ENCODE results near the gene IL20RB.

The IL20RB gene

DNA sequence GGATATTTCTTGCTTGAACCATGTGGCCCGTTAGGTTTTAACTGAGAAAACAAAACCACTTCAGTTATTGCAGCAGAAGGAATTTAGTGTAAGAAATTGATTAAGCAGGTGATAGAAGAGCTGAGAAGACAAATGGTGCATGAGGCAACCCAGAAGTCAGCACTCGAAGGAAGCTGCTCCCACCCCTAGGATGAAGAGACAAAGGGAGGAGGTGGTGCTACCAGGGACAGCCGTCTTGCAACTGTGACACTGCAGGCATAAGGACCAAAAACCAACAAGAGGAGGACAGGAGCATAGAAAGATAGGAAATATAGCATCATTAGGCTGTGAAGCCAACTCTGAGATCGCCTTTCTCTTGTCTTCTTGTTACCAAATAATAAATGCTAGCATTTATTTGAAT, 89.0 kb downstream of the IL20RB start:
- DNase-seq = no peak

DNA sequence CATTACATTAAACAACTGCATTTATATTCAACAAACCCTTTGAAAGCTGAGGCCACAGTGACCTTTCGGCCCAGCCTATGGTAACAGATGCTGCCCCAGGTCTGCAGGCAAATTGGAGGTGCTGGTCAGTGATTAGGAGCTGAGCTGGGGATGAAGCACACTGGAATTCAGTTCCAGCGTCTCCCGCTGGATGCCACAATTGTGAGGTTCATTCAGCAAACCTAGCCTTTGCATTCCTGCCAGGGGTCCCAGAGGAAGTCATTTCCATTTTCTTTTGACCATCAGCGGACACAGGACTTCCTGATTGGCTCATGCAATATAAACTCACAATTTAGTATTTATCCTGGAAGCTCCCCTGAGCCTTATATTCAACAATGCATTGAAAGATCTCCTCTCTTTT, 89.5 kb downstream of the IL20RB start:
- no peak for DNase-seq

DNA sequence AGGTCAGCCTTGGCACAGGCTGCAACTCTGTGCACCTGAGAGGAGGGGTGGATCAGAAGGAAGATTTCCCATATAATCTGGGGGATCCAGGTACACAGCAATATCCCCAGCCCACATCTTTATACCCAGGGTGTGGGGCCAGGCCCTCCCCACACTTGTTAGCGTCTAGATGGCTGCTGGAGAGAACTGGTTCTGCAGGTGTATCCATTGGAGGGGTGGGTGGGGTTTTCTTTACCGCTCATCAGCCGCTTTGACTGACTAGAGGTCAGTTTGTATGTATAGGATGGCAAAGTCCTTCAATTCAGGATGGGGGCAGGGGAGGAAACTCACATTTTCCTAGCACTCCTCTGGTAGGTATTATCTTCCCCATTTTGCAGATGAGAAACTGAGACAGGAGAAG, 92.5 kb downstream of the IL20RB start:
- no peak for DNase-seq

DNA sequence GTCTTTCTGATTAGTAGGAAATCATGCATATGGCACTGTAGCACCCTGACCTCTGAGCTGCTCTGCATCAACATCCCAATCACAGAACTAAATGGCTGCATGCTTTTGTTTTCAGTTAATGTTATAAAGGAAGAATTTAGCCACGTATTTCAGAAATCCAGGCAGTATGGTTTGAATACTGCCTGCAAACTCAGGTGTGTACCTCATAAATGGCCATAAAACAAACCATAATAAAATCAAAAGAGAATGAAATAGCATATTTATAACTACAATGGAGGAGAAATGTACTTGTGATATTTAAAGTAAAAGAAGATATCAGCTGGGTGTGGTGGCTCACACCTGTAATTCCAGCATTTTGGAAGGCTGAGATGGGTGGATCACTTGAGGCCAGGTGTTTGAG, 94.5 kb downstream of the IL20RB start:
- DNase-seq = no peak
